ENCODE data around the gene TTC39B.

The TTC39B gene

GRCh38 chr9:15163931-15164330 is 143.1 kb downstream of the TTC39B start:
- DNase-seq (ENCODE audit: low read depth), result no peak

- DNase-seq (ENCODE audit: low read depth), result no peak
Measured at GRCh38 chr9:15161753-15162152, 145.3 kb downstream of the TTC39B start.

- DNase-seq (ENCODE audit: low read depth), result no peak
Measured at GRCh38 chr9:15160673-15161072, 146.3 kb downstream of the TTC39B start.

DNA sequence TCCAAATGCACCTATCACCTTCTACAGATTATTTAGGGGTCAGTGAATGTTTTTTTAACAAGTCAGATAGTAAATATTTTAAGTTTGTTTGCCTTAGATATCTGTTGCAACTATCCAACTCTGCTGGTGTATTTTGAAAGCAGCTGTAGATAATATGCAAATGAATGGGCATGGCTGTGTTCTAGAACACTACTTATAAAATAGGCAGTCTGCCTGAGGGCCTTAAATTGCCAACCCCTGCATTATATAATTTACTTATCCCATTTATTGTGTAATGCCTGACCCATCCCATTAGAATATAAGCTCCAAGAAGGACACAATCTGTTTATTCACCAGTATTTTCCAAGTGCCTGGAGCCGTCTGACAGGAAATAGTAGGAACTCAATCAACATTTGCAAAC is 149.0 kb downstream of the TTC39B start:
- no peak for DNase-seq (ENCODE audit: low read depth)

- DNase-seq (ENCODE audit: low read depth), result no peak
Measured at GRCh38 chr9:15157381-15157780, 149.6 kb downstream of the TTC39B start.

- no peak for DNase-seq (ENCODE audit: low read depth)
Measured at GRCh38 chr9:15156241-15156640, 150.8 kb downstream of the TTC39B start.

DNA sequence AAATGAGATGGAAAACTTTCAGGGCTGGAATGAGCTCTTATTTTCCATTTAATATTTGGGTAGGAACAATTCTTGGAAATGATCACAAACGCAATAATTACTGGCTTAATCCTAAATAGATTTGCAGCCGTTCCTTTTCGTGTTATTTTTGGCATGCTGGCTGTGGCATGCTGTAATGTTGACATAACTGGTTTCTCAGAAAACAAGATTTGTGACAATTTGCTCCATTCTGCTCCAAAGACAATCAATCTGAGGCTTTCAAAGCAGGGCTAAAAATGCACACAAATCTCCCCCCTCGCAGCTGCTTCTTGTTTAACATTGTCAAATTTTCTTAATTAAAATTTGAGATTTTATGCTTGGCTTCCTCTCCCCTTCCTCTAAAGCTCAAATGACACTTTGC is 151.2 kb downstream of the TTC39B start:
- no peak for DNase-seq (ENCODE audit: low read depth)

DNA sequence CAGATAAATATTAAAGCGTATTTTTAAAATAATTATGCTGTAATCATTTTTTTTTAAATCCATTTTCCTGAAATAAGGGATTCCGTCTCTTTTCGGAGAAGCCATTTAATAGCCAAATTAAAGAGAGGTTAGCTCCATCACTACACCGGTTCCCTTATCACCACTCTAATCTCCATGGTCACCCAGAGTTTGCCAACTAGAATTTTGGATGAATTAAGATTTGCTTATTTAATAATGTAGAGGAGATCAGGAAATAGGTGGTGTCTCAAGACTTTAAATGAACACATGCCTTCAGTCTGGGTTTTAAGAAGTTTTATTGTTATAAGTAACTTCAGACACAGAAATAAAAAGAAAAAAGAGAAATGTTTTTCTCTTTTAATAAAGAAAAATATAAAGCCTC is 151.7 kb downstream of the TTC39B start:
- DNase-seq (ENCODE audit: low read depth), result no peak

DNA sequence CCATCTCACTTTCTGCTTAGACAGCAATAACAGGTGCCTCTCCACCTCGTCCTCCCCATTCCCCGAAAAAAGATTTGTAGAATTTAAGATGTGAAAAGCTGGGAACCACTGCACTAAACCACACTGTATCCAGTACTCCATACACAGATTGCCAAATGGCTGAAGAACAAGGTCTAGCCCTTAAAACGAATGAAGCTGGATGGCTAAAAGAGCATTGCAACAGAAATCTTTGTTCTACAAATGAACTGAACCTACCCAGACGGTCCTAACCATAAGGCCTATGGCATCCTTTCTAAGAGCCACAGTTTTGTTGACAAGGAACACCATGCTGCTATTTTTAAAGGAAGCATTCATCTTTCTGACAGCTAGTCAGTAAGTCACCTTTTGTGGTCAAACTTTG is 152.3 kb downstream of the TTC39B start:
- DNase-seq (ENCODE audit: low read depth), result no peak

DNA sequence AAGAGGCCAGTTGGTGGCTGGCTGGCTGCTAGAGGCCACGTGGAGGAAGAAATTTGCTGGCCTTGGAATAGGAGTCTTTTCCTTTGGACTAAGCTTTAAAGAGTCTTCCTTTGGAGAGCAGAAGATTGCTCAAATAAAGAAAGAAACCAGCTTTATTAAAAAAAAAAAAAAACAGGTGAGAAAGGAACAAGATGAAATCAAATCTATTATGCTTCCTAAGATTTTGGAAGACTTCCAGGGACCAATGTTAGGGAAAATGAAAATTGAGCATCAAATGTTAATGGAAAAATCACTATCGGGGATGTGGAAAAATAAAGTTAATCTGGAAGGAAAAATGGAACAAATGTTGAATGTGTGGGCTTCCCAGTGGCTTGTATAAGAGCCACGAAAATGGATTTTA is 153.1 kb downstream of the TTC39B start:
- no peak for DNase-seq (ENCODE audit: low read depth)

DNA sequence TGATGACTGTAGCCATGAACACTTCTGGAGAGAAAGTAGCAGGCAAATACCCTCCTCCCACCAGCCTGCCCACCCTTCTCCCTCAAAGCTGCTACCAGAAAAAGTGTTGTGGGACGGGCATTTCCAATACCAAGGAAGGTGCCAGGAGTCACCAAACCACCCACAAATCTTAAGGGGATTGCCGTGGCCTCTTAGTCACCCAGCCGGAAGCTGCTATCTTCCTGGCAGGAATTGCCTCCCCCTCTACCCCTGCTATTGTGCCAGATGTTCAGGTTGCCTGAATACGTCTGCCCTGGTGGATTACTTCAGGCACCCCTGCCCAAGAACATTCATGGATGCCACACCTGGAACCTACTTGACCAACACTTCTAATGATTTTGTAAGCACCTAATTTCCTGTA is 156.1 kb downstream of the TTC39B start:
- DNase-seq (ENCODE audit: low read depth), result no peak

- DNase-seq (ENCODE audit: low read depth), result no peak
Measured at GRCh38 chr9:15149450-15149849, 157.6 kb downstream of the TTC39B start.

DNA sequence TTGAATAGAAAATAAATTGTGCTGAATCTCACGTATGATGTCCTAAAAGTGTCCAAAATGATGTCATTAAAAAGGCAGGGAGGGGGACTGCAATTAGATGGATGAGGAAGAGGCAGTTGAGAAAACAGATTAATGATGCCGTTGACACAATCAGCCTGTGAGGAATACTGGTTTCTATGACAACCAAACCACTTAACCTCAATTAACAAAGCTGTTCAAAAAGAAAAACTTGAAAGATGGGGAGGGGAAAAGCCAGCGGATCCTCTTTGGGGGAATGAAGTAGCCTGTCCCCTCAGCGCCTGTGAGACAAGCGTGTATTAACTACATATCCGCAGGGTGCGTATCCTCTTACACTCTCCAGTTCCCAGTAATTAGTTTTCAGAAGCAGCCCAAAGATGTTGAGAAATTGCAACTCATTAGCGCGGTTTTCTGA is 160.7 kb downstream of the TTC39B start:
- DNase-seq (ENCODE audit: low read depth), result no peak

GRCh38 chr9:15144622-15145061 is 162.4 kb downstream of the TTC39B start:
- DNase-seq (ENCODE audit: low read depth), result no peak

DNA sequence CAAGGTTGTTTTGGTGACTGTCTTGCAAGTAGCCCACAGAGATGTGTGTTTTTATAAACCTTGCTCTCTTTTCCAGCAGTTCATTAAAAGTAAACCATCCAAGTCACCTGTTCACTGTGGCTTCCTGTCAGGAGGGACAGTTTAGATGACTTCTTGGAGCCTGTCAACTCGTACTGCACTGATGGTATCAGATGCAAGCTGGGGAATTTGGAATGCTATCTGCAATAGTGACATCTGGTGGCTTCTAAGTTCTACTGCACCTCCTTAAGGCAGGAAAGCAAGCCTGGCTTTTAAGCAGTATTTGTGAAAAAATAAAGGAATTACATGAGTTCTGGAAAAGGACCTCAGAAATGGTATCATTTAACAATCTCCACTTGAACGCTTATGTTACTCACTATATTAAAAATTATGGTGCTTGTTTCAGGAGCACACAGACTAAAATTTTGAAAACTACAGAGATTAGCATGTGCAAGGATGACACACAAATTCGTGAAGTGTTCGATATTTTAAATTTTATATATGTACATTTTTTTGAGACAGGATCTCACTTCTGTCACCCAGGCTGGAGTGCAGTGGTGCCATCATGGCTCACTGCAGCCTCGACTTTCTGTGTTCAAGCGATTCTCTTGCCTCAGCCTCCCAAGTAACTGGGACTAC is 164.0 kb downstream of the TTC39B start:
- DNase-seq (ENCODE audit: low read depth), result no peak

DNA sequence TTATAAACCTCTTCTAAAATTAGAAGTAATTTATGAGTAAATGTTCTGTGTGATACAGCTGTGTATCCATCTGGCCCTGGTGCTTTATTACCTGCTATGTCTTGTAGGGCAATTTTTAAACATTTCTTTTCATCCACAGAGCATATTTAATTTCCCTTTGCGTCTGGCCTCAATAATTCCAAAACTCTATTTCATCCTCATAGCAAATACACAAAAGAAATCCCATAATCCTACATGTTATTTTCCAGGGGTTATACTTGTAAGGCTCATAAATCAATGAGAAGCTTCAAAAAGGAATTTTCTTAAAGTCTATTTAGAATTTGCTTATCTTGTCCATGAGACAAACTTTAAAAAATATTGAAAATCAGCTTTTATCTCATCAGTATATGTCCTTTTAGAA is 167.0 kb downstream of the TTC39B start:
- DNase-seq (ENCODE audit: low read depth), result no peak

- DNase-seq (ENCODE audit: low read depth), result no peak
Measured at GRCh38 chr9:15139469-15139868, 167.5 kb downstream of the TTC39B start.

DNA sequence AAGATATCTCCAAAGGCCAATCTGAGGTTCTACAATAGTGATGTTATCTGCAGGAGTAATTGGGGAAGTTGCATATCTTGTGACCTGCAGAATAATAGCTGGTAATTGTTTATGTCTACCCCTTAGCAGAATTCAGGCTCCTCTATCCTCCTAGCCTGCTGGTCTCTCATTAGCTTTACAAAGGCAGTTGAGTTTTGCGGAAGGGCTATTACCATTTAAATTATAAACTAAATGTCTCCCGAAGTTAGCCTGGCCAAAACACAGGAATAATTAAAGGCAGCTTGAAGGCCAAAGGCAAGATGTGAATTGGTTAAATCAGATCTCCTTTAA is 168.7 kb downstream of the TTC39B start:
- DNase-seq (ENCODE audit: low read depth), result no peak

DNA sequence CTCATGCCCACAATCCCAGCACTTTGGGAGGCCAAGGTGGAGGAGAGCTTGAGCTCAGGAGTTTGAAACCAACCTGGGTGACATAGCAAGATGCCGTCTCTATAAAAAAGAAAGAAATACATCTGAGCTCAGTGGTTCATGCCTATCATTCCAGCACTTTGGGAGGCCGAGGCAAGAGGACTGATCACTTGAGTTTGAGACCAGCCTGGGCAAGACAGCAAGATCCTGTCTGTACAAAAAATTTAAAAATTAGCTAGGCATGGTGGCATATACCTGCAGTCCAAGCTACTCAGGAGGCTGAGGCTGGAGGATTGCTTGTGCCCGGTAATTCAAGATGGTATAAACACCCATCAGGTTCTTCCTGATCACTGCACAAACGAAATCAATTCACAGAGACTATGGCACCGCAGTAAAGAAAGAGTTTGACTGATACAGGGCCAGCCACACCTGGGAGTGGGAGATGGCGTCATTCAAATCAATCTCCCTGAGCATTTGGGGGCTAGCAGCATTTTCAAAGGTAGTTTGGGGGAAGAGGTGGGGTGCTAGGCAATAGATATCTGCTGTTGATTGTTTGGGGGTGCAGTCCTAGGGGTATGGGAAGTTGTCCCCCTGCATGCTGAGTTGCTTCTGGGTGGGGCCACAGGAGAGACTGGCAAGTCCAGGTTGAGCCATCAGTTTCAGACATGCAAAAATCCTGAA is 169.2 kb downstream of the TTC39B start:
- DNase-seq (ENCODE audit: low read depth), result no peak

GRCh38 chr9:15137089-15137488 is 169.9 kb downstream of the TTC39B start:
- DNase-seq (ENCODE audit: low read depth), result no peak

GRCh38 chr9:15136646-15137045 is 170.4 kb downstream of the TTC39B start:
- DNase-seq (ENCODE audit: low read depth), result no peak

- DNase-seq (ENCODE audit: low read depth), result no peak
Measured at GRCh38 chr9:15135164-15135792, 171.7 kb downstream of the TTC39B start.

DNA sequence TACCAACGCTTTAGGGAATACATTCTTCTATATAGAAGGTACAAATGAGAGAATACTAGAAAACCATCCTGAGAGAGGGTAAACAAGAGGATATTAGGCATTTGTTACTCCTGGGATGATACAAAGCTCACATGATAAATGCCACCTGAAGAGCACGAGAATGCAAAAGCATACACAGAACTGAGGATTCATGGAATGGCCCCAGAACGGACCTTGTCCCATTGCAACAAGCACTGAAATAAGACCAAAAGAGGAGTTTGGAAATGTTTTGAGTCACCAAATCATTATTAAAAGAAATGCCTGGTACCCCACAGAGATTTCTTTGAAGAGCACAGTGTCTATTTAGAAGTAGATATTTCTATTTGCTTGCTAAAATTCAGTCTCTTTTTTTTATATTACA is 173.5 kb downstream of the TTC39B start:
- no peak for DNase-seq (ENCODE audit: low read depth)

DNA sequence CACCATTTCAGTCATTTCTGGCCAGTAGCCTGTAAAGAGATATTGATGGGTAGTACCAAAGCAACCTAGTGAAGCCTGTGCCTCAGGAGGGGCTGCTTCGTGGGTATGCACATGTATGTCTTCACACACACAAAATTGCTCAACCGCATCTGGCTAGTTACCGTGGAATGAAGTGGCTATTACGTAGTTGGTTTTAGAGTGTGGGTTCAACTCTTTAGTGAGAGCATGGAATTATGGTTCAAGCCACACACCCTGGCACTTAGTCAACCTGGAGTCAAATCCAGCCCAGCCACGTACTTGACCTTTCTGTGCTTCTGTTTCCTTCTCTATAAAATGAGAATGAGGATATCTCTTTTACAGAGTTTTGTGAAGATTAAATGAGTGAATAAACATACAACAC is 174.9 kb downstream of the TTC39B start:
- DNase-seq (ENCODE audit: low read depth), result no peak
